ENCODE data around the gene TNRC6C.

The TNRC6C gene

DNA sequence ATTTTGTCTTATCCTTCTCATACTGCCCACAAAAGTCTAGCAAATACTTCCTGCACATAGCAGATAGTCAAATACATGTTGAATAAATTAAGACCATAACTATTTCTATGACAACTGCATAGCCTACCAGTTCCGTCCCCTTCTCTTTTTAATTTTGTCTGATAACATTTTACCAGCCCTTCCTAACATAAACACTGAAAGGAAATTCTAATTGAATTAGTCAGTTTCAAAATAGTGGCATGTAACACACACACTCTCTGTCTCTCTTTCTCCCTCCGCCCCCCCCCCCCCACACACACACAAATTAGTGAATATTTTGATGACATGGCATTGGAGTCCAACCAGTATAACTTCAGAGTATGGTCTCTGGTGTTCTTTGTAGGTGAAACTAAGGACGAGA is 41.8 kb downstream of the TNRC6C start:
- TF ChIP-seq, protein P1, sequence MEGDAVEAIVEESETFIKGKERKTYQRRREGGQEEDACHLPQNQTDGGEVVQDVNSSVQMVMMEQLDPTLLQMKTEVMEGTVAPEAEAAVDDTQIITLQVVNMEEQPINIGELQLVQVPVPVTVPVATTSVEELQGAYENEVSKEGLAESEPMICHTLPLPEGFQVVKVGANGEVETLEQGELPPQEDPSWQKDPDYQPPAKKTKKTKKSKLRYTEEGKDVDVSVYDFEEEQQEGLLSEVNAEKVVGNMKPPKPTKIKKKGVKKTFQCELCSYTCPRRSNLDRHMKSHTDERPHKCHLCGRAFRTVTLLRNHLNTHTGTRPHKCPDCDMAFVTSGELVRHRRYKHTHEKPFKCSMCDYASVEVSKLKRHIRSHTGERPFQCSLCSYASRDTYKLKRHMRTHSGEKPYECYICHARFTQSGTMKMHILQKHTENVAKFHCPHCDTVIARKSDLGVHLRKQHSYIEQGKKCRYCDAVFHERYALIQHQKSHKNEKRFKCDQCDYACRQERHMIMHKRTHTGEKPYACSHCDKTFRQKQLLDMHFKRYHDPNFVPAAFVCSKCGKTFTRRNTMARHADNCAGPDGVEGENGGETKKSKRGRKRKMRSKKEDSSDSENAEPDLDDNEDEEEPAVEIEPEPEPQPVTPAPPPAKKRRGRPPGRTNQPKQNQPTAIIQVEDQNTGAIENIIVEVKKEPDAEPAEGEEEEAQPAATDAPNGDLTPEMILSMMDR (IDR thresholded peaks at IDR 0.05; ENCODE audit: low read depth, low read length) = no peak
- no peak overlapping the region for H3K4me3 ChIP-seq (replicated peaks in 1 of 2; ENCODE audit: low read depth in 2 of 2, low read length in 2 of 2)
- DNase-seq (ENCODE audit: low read depth in 2 of 2) = peak; percentile 46 to 65

DNA sequence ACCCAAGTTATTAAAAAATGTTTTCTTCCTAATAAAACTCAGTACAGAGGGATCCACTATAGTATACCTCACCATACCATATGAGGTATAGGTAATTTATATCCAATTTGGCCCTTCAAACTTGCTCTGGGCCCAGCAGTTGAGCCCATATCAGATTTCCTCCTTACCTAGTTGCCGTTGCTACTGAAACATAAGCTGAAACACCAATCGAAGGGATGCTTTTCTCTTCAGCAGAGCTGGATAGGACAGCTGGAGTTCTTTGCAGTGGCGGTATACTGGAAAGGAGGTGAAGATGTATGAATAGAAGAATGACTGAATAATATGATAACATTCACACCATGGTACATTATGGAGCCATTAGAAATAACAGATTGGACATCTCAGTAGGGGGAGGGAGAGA is 42.7 kb downstream of the TNRC6C start:
- no peak overlapping the region for H3K4me3 ChIP-seq (replicated peaks in 1 of 2; ENCODE audit: low read depth in 2 of 2, low read length in 2 of 2)
- TF ChIP-seq, protein P1 (IDR thresholded peaks at IDR 0.05; ENCODE audit: low read depth, low read length) = no peak
- peak in 1 of 2 donors; percentile 39 for DNase-seq (ENCODE audit: low read depth in 2 of 2)

DNA sequence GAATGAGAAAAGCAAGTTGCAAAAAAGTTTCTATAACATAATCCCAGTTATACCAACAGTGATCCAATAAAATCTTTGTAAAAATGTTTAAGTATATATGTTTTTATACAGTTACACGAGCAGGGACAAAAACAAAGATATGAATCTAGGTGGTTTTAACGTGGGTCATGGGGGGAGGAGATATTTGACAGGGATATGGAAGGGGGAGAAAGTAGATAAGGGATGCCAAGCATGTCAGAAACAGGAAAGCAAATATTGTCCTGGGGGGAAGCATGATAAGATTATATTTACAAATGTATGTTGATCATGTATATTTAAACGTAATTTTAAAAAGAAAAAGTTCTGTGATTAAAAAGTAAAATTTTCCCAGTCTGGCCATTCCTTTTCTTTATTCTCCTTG is 43.1 kb downstream of the TNRC6C start:
- TF ChIP-seq, protein P1 (IDR thresholded peaks at IDR 0.05; ENCODE audit: low read depth, low read length) = no peak
- DNase-seq (ENCODE audit: low read depth in 2 of 2) = no peak
- no peak overlapping the region for H3K4me3 ChIP-seq (replicated peaks in 1 of 2; ENCODE audit: low read depth in 2 of 2, low read length in 2 of 2)

DNA sequence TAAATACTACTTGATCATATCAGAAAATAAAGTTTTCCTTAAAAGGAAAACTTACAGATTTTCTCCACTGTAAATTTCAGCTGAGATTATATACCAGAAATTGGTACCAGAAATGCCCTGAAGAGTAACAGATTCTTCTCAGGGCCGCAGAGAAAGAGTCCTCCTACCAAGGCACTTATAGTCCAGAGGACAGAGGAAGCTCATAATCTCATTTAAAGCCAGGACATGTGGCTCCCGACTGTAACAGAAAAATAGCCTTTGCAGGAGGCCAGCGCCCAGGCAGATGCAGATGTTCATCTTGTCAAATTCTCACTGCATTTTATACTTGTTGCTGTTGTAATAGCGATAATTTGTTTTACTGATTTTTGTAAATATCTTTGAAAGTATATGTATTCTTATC is 43.7 kb downstream of the TNRC6C start:
- no peak overlapping the region for H3K4me3 ChIP-seq (replicated peaks in 1 of 2; ENCODE audit: low read depth in 2 of 2, low read length in 2 of 2)
- TF ChIP-seq, protein P1 (IDR thresholded peaks at IDR 0.05; ENCODE audit: low read depth, low read length) = no peak
- DNase-seq (ENCODE audit: low read depth in 2 of 2) = no peak

DNA sequence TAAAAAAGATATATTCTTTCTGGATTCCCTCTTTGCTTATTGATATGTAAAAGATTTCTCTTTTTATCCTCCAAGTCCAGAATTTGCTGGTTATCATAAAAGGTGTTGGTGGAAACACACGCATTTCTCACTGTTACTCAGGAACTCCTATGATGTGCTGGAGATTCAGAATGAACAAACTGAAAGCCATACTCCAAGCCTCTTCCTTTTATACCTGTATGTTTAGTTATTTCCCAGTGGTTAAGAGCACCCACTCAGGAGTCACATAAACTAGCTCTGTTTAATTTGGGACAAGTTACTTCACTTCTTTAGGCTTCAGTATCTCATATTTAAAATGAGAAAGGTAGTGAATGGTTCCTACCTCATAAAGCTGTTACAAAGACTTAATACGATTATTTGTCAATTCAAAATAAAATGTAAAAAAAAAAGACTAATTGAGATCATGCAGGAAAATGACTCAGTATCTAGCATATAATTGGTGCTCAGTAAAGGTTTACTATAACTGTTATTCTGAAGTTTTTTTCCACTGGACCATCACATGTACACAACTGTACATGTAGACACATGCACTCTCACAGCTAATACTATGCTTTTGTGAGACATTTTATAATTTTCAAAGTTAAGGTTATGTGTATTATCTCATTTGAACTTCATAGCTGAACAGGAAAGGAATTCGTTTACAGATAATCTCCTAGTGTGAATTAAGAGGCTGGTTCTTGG is 47.1 kb downstream of the TNRC6C start:
- TF ChIP-seq, protein P1 (IDR thresholded peaks at IDR 0.05; ENCODE audit: low read depth, low read length) = no peak
- H3K4me3 ChIP-seq (replicated peaks in 1 of 2; ENCODE audit: low read depth in 2 of 2, low read length in 2 of 2) = no peak overlapping the region
- DNase-seq (ENCODE audit: low read depth in 2 of 2) = no peak

DNA sequence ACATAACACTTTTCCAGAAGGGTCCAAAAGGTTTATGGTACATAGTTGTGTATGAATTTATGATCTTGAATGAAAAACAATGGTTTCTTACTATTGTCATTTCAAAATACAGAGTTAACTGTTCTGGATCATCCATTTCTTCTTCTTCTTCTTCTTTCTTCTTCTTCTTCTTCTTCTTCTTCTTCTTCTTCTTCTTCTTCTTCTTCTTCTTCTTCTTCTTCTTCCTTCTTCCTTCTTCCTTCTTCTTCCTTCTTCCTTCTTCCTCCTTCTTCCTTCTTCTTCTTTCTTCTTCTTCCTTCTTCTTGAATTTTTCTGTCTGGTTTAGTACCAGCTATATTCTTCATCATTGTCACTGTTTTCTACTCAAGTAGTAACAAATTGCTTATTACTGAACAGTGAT is 47.8 kb downstream of the TNRC6C start:
- H3K4me3 ChIP-seq (replicated peaks in 1 of 2; ENCODE audit: low read depth in 2 of 2, low read length in 2 of 2) = no peak overlapping the region
- TF ChIP-seq, protein P1 (IDR thresholded peaks at IDR 0.05; ENCODE audit: low read depth, low read length) = no peak
- DNase-seq (ENCODE audit: low read depth in 2 of 2) = no peak

DNA sequence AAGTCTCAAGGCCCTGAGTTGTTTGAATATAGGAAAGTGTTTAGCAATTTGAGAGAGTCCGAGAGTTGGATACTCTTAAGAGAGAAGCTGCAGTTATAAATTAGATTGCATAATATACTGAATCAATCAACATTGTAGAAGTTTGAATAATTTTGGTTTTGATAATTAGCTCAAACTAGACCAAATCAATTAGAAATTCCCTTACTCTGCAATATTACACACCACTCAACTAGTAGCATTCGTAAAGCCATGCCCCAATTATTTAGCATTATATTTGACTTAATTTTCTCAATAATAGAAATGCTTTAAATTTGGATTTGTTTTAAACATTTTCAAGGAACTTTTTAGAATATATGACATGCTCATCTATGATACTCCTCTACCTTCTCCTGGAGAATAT is 49.1 kb downstream of the TNRC6C start:
- TF ChIP-seq, protein P1 (IDR thresholded peaks at IDR 0.05; ENCODE audit: low read depth, low read length) = no peak
- no peak overlapping the region for H3K4me3 ChIP-seq (replicated peaks in 1 of 2; ENCODE audit: low read depth in 2 of 2, low read length in 2 of 2)
- DNase-seq (ENCODE audit: low read depth in 2 of 2) = no peak

Data from cardiac fibroblast (primary cell).